HepG2 (cell line): Measurements from ENCODE around the gene DCAF4L1. TPM values are rescaled to one million over a fixed set of nuclear protein-coding genes. Genes with fewer than 3 reads are reported as not detected.

Experiments used
- ATAC-seq: fragments of 200-7000 bp; cut with Tn5 transposase; 3 replicates; pipeline ENCODE4 v1.9.1; 2020; ENCODE audit warnings: mild to moderate bottlenecking, moderate library complexity
- BruUV-seq: library from RNA; stranded (reverse); fragments of 400-500 nt; replicated peaks from 2 replicates; lab custom pipeline; 2021; lab: Mats Ljungman, UMichigan
- CTCF ChIA-PET: fragments of 300-600 bp; formaldehyde crosslinking; extraction: SDS; loops from one replicate; lab custom pipeline; 2021; ENCODE audit warnings: low total read pairs, inconsistent platforms, low intra/inter-chr PET ratio; lab: Yijun Ruan, JAX
- POLR2A ChIA-PET: fragments of 350-600 bp; sonication (Branson Sonifier 250); formaldehyde crosslinking; loops from one replicate; lab custom pipeline; 2020; ENCODE audit warnings: antibody characterized with exemption, inconsistent platforms; lab: Yijun Ruan, JAX
- DNase-seq: peaks from one replicate; pipeline ENCODE4 v3.0.0-alpha.2; 2015; ENCODE audit warnings: low spot score
- FAIRE-seq: peaks from 3 replicates; lab custom pipeline; 2011; peaks lifted over from hg19 to GRCh38; lab: Jason Lieb, UNC
- H2AFZ ChIP-seq: one replicate; pipeline ENCODE4 v1.6.1; 2011; ENCODE audit warnings: low read length, inconsistent platforms
- H3K27ac ChIP-seq: fragments of 300-600 bp; 3 replicates; pipeline ENCODE4 v1.8.0; 2011; ENCODE audit warnings: mixed run types, mild to moderate bottlenecking, mixed read lengths, low read length, inconsistent platforms; ENCODE audit not compliant: insufficient read depth; ENCODE audit errors: extremely low read length
- H3K27me3 ChIP-seq, 2 experiments: fragments of 200-600 bp in 1 of 2; 2 replicates in 1 of 2; 3 replicates in 1 of 2; pipeline versions ENCODE4 v1.6.0 to v1.8.0; 2011; ENCODE audit warnings: low read length in 2 of 2, mild to moderate bottlenecking in 2 of 2, moderate library complexity in 2 of 2, inconsistent platforms in 1 of 2; ENCODE audit not compliant: insufficient read depth in 2 of 2, control insufficient read depth in 1 of 2
- H3K36me3 ChIP-seq, 2 experiments: fragments of 200-600 bp in 1 of 2; replicated peaks in 1 of 2; 2 replicates in 1 of 2; 3 replicates in 1 of 2; pipeline versions ENCODE4 v1.5.1 to v1.8.0; 2011; ENCODE audit warnings: low read length in 2 of 2, inconsistent platforms in 1 of 2; ENCODE audit not compliant: insufficient read depth in 2 of 2, control insufficient read depth in 1 of 2
- H3K4me1 ChIP-seq: 2 replicates; pipeline ENCODE4 v1.5.1; 2012; ENCODE audit warnings: low read length, inconsistent platforms; ENCODE audit not compliant: insufficient read depth
- H3K4me2 ChIP-seq: 2 replicates; pipeline ENCODE4 v1.6.0; 2011; ENCODE audit warnings: low read depth, low read length, inconsistent platforms
- H3K4me3 ChIP-seq, 3 experiments: fragments of 200-600 bp in 1 of 3; sonication (generic), shearing (Covaris generic) in 1 of 3; replicated peaks in 1 of 3; 2 replicates each; pipeline ENCODE4 v1.5.1; 2011 to 2016; ENCODE audit warnings: low read length in 3 of 3, inconsistent platforms in 2 of 3, low read depth in 2 of 3, mild to moderate bottlenecking in 2 of 3, control low read depth in 1 of 3, mixed read lengths in 1 of 3; ENCODE audit not compliant: insufficient read depth in 1 of 3
- H3K79me2 ChIP-seq: one replicate; pipeline ENCODE4 v1.6.1; 2011; ENCODE audit warnings: low read length, inconsistent platforms; ENCODE audit not compliant: insufficient read depth
- H3K9ac ChIP-seq: 2 replicates; pipeline ENCODE4 v1.6.0; 2011; ENCODE audit warnings: mild to moderate bottlenecking, low read depth, low read length, inconsistent platforms; ENCODE audit not compliant: insufficient read depth
- H3K9me3 ChIP-seq: 2 replicates; pipeline ENCODE4 v1.5.1; 2012; ENCODE audit warnings: mild to moderate bottlenecking, low read length
- H4K20me1 ChIP-seq: 2 replicates; pipeline ENCODE4 v1.6.0; 2011; ENCODE audit warnings: inconsistent platforms, mild to moderate bottlenecking, low read length, moderate library complexity; ENCODE audit not compliant: insufficient read depth
- HBP1 ChIP-seq: IDR thresholded peaks from 2 replicates; pipeline ENCODE4 v1.6.1; 2016; ENCODE audit warnings: low read depth, control low read depth
- HES4 ChIP-seq: sonication (generic); formaldehyde crosslinking; IDR thresholded peaks from 2 replicates; pipeline ENCODE4 v1.9.0; 2021; ENCODE audit warnings: mild to moderate bottlenecking, missing genetic modification reagents, borderline replicate concordance
- KDM1A ChIP-seq: IDR thresholded peaks from 2 replicates; pipeline ENCODE4 v1.6.1; 2016; ENCODE audit warnings: missing compliant biosample characterization
- MAFF ChIP-seq: IDR thresholded peaks from 2 replicates; pipeline ENCODE4 v1.6.1; 2011; ENCODE audit warnings: low read depth, low read length, improper control_type of control experiment
- NFATC3 ChIP-seq: sonication (generic); formaldehyde crosslinking; IDR thresholded peaks from 2 replicates; pipeline ENCODE4 v1.5.1; 2020; ENCODE audit warnings: mild to moderate bottlenecking, missing genetic modification reagents
- RBM22 ChIP-seq: fragments of 200-400 bp; formaldehyde crosslinking; optimal IDR thresholded peaks from 2 replicates; pipeline ENCODE3; 2017; ENCODE audit warnings: mild to moderate bottlenecking, low read length, moderate library complexity
- SRSF9 ChIP-seq: fragments of 200-400 bp; formaldehyde crosslinking; IDR thresholded peaks from 2 replicates; pipeline ENCODE4 v1.6.1; 2018; ENCODE audit warnings: borderline replicate concordance, mild to moderate bottlenecking, low read depth, low read length; ENCODE audit not compliant: insufficient read depth, poor library complexity, severe bottlenecking
- TBL1XR1 ChIP-seq: fragments of 150-350 bp; IDR thresholded peaks from 2 replicates; pipeline ENCODE4 v1.6.1; 2014; ENCODE audit warnings: borderline replicate concordance, low read length; ENCODE audit not compliant: partially characterized antibody
- ZBED4 ChIP-seq: sonication (generic); formaldehyde crosslinking; IDR thresholded peaks from 2 replicates; pipeline ENCODE4 v1.4.0; 2020; ENCODE audit warnings: missing genetic modification reagents, borderline replicate concordance
- ZFP36 ChIP-seq: fragments of 150-350 bp; IDR thresholded peaks from 2 replicates; pipeline ENCODE4 v1.6.1; 2018; ENCODE audit warnings: borderline replicate concordance, low read length, low read depth; ENCODE audit not compliant: partially characterized antibody
- ZIK1 ChIP-seq: sonication (generic); formaldehyde crosslinking; IDR thresholded peaks from 2 replicates; pipeline ENCODE4 v1.5.0; 2020; ENCODE audit warnings: mild to moderate bottlenecking, low read depth, missing genetic modification reagents, borderline replicate concordance
- ZNF17 ChIP-seq: sonication (generic); formaldehyde crosslinking; IDR thresholded peaks from 2 replicates; pipeline ENCODE4 v1.5.0; 2020; ENCODE audit warnings: mild to moderate bottlenecking, missing genetic modification reagents
- ZNF512B ChIP-seq: sonication (generic); formaldehyde crosslinking; IDR thresholded peaks from 2 replicates; pipeline ENCODE4 v1.5.1; 2020; ENCODE audit warnings: missing genetic modification reagents, mild to moderate bottlenecking, borderline replicate concordance
- ZNF660 ChIP-seq: sonication (generic); formaldehyde crosslinking; IDR thresholded peaks from 2 replicates; pipeline ENCODE4 v1.5.1; 2020; ENCODE audit warnings: mild to moderate bottlenecking, low read depth, missing genetic modification reagents, borderline replicate concordance
- ZNF780A ChIP-seq: sonication (generic); formaldehyde crosslinking; IDR thresholded peaks from 2 replicates; pipeline ENCODE4 v1.8.0; 2022; ENCODE audit warnings: mild to moderate bottlenecking, missing genetic modification reagents, moderate library complexity
- WGBS: methylation state at CpG from one replicate; pipeline ENCODE4 v1.1.6; 2017; ENCODE audit warnings: low lambda C conversion rate; 5-methylcytosine and 5-hydroxymethylcytosine counted together
- in situ Hi-C: cut with HindIII; loops from 2 replicates; pipeline ENCODE4 v1.10.0; 2017; ENCODE audit warnings: low pct_unique_long_range_greater_than_20kb; ENCODE audit not compliant: extremely low pct_ligation_motif_present
- intact Hi-C: fragments of 100-400 bp; cut with micrococcal nuclease; formaldehyde crosslinking; loops from one replicate; pipeline ENCODE4 v1.10.0; 2022; ENCODE audit not compliant: unreplicated experiment
- polyA plus RNA-seq, 8 experiments: library from polyadenylated mRNA; depleted of rRNA in 3 of 8; stranded (reverse) in 7 of 8; unstranded in 1 of 8; fragments of >200 nt; fragmentation: Illumina TruSeq in 4 of 8; extraction: Trizol in 4 of 8; gene quantifications; 2 replicates each; pipeline versions ENCODE4 v1.2.1 to v1.2.3, GENCODE V29; 2011 to 2016; ENCODE audit warnings: low read depth in 4 of 8, missing spikeins in 1 of 8, mixed read lengths in 1 of 8; ENCODE audit not compliant: insufficient read depth in 1 of 8
- total RNA-seq, 5 experiments: library from RNA; depleted of rRNA; stranded (reverse); fragments of >200 nt; fragmentation: Illumina TruSeq; extraction: Trizol; gene quantifications; 2 replicates each; pipeline ENCODE4 v1.2.3, GENCODE V29; 2016; ENCODE audit warnings: low read depth in 1 of 5

Gene DCAF4L1
- total and polyA plus RNA-seq, 2 of the 13 experiments (the other 11 are each of a cell fraction or from before 2014, with no cell fraction given), result 0.05 to 0.09 TPM

GRCh38 chr4:41991916-41992767 is 10.6 kb downstream of the DCAF4L1 start:
- in situ Hi-C loops (no loop called here), intact Hi-C loops (loop anchor here (1.0 kb wide), 1 partner anchor 58 kb away; no protein-coding TSS in a partner anchor)
- no peaks in the 10 kb centered on the region for H3K36me3 ChIP-seq
- POLR2A ChIA-PET, result no interaction called here
- peaks cover 5% of the 10 kb centered on the region; the same call in 1 of the 2 replicates for H4K20me1 ChIP-seq
- no peak for FAIRE-seq
- H3K79me2 ChIP-seq, result peaks cover 39% of the 10 kb centered on the region
- peaks cover 23% of the 10 kb centered on the region for H3K4me1 ChIP-seq
- H3K27me3 ChIP-seq, result no peaks in the 10 kb centered on the region; a peak in 1 of 5 replicates
- peak; percentile 25 for DNase-seq
- peak overlapping the region; percentile 87; the same call in 1 of the 2 replicates for H3K9ac ChIP-seq
- no peak overlapping the region for H3K27ac ChIP-seq
- no peak overlapping the region for H2AFZ ChIP-seq
- no TSS peak for BruUV-seq
- peak overlapping the region; percentile 90 for H3K4me2 ChIP-seq
- CTCF ChIA-PET, result no interaction called here
- peak overlapping the region; percentile 85 to 89 (median 89) for H3K4me3 ChIP-seq
- ATAC-seq, result peak; percentile 10; the same call in 1 of the 3 replicates
- 48% methylated on average over 10 of the region's 10 CpGs for WGBS
- no peaks in the 10 kb centered on the region for H3K9me3 ChIP-seq
- TF ChIP-seq ZNF512B (no peak), ZBED4 (no peak), MAFF (no peak), ZNF780A (CRISPR knock-in tag) (no peak), KDM1A (CRISPR knock-in tag) (no peak), HES4 (CRISPR knock-in tag) (no peak), ZNF17 (CRISPR knock-in tag) (no peak), HBP1 (CRISPR knock-in tag) (no peak), TBL1XR1 (no peak), ZNF660 (CRISPR knock-in tag) (no peak), RBM22 (no peak), ZIK1 (no peak), NFATC3 (CRISPR knock-in tag) (no peak), ZFP36 (no peak), SRSF9 (no peak)
